Stimulated activated naive CD8-positive, alpha-beta T cell treated with anti-CD3 and anti-CD28 coated beads, Interleukin-15, Interleukin-2, amounts not matched to agents 100 U/mL and 50 U/mL, for 24 hours (primary cell): ENCODE results near the gene RFTN1.
A peak's percentile ranks its signal among the peaks of the same experiment; 100 is the strongest.

Experiments used
- ATAC-seq: fragments of 150-1000 bp; cut with Tn5 transposase; one replicate; pipeline ENCODE4 v1.10.0; 2021
- DNase-seq: peaks from one replicate; pipeline ENCODE4 v3.0.0; 2021

The RFTN1 gene

GRCh38 chr3:16528581-16528993, 15.1 kb upstream of the RFTN1 start:
- ATAC-seq (no peak), DNase-seq (no peak)

GRCh38 chr3:16528106-16528505, 14.6 kb upstream of the RFTN1 start:
- DNase-seq, result no peak
- ATAC-seq, result no peak

DNA sequence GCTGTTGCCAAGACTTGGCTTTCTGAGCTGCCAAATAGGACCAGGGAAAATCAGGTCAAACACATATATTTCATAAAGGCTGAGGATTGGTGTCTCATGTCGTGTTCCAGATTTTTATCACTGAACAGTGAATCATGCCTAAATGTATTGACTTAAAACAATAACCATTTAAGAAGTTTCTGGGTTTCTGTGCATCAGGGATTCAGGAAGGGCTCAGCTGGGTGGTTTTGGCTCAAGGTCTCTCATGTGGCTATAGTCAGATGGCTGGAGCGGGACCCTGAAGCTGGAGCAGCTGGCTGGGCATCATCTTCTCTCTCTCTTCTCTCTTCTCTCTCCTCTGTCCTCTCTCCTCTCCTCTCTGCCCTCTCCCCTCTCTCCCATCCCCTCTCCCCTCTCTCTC, 10.7 kb upstream of the RFTN1 start:
- no peak for ATAC-seq

DNA sequence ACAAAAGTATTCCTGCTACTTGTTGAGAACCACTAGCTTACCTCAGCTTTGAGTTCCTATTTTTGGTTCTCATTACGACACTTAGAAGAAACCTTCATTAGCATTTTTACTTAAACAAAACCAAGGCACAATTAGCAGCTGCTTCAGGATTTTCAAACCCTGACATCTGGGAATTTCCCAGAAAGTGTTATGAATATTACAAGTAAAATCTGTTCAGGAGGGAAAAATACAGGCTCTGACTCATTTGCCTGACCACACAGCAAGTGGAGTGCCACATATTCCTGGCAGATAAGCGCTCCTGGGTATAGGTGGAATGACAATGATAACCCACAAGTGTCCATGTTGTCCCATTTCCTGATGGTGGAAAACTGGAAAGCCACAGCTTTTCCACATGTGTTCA, 10.3 kb upstream of the RFTN1 start:
- DNase-seq (no peak), ATAC-seq (no peak)

More for the DNA sequence above, 10.7 kb upstream of the RFTN1 start:
- no peak for DNase-seq

DNA sequence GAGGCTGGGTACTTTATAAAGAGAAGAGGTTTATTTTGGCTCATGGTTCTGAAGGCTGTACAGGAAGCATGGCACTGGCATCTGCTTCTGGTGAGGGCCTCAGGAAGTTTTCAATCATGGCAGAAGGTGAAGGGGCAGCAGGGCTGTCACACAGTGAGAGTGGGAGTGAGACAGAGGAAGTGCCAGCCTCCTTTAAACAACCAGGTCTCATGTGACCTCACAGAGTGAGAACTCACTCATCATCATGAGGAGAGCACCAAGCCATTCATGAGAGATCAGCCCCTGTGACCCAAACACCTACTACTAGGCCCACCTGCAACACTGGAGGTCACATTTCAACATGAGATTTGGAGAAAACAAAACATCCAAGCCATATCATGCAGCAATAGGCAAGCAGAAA, 9.3 kb upstream of the RFTN1 start:
- no peak for ATAC-seq
- no peak for DNase-seq

DNA sequence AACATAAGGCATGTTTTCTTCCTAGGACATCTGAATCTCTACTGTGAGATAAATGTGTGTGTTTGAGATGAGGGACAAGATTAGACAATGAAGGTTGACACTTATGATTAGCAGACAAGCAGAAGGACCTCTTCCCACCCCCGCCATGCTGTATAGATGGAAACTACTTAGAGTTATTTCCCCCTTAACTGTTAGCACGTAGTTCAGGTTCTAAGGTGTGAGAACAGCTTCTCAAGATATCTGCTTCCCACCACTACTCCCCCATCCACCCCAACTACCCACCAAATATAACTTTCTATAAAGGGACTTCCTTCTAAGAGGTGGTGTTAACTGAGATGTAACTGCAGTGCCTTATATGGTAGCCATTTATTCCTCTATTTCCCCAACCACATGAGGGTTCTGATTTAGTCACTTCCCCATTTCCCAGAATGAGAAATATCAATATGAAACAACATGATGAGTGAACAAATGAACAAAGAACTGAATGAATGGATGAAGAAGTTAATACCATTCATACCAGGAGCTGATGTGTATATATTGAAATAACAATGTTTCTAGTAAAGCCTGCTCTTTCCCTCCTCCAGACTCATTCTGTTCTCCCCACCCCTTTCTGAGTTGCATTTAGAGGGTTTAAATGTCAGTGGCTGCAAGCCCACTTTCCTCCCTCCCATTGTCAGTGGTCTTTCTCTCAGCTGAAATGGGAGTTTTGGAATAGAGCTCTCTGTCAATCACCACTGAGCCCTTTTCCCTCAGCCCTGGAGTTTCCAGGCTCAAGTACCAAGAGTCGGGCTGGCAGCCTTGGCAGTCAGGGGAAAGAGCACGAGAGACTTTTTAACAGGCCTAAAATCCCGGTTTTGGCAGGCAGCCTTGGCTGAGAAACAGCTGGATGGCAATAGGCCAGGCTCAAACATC, 7.7 kb upstream of the RFTN1 start:
- no peak for DNase-seq
- peak; percentile 71 for ATAC-seq

- no peak for ATAC-seq
- DNase-seq, result no peak
Measured at GRCh38 chr3:16520241-16520969, 6.9 kb upstream of the RFTN1 start.

DNA sequence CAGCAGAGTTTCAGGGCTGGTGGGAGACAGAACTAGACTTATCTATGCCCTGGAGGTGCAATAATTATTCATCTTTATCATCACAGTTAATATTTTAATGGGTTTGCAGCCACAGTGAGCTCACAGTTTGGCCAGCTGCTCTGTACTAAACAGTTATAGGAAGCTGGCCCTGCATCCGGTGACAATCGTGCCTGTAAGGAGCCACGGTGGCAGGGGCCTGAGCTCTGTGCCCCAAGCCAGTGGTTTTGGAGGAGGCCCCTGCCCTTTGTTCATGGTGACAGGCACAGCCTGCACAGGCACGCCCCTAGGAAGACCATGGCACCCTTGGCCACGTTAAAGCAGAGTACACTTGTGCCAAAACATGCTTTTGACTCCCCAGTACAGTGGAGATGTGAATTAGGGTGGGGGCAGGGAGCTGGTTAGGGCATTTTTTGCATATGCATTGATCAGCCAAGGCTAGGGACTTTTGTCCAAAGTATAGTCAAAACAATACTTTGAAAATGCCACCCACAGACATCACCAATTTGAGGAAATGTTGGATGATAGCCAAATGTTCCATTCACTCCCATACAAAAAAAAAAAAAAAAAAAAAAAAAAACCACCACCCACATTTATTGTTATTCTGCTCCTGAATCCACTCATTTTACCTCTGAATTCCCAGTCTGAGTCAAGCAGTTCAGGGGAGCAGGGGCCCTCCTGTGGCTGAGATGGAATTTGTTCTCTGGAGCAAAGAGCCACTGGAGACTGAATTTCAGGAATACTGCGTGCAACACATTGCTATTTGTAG, 3.4 kb upstream of the RFTN1 start:
- DNase-seq (peak; percentile 58), ATAC-seq (peak; percentile 30)

- no peak for ATAC-seq
- DNase-seq, result no peak
Measured at GRCh38 chr3:16515885-16516420, 2.5 kb upstream of the RFTN1 start.

DNA sequence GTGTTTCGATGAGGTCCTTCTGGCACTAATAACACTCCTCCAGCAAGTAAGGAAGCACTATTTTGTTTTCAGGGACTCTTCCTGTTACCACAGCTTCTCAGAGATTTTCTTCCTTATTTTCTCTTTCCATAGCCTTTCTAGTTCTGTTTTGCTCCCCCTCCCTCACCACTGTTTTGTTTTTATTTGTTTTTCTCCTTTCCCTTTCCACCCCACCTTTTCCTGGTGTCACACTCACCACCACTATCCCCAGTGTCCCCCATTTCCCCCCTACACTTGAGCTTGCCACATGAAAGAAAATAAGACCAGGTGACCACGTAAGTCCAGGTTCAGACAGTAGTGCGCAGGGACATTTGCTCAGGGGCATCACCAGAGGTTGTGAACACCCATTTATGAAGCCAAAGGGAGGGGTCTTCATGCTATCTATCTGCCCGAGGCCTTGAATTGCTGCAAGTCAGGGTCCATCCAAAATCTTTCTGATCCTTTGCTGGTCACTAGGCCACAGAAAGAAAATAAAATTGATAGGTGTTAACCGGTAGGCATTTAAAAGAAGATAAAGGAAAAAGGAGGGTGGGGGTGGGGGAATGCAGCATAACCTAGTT, 1.4 kb upstream of the RFTN1 start:
- ATAC-seq (no peak), DNase-seq (no peak)

DNA sequence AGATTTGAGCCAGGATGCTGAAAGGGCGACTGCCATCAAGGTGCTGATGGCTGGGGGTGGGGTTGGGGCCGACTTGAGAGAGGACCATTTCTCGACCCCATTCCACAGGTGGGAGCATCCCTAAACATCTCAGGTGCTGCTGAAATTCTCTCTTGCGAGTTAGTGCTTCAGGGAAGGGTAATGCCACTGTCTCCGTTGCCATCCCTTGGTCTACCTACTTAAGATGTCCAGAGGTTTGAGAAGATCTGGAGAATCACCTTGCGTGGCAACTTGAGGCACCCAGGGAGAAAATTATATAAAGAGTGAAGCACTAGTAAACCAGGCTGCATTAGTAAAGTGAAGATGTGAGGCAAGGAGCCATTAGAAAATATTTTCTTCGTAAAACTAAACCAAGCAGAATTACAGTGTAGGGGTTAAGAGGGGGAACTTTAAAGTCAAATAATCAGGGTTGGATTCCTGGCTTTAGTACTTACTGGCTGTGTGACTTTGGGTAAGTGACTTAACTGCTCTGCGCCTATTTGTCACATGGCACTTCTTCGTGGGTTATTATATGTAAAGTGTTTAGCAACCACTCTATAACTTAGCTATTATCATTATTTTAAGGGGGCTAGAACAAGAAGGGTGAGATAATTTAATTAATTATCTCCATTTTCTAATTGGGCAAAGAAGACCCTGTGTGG, 662 bp upstream of the RFTN1 start:
- no peak for DNase-seq
- no peak for ATAC-seq

- ATAC-seq, result peak; percentile 25
- DNase-seq, result peak; percentile 67
Measured at GRCh38 chr3:16512435-16513140, 911 bp downstream of the RFTN1 start.

DNA sequence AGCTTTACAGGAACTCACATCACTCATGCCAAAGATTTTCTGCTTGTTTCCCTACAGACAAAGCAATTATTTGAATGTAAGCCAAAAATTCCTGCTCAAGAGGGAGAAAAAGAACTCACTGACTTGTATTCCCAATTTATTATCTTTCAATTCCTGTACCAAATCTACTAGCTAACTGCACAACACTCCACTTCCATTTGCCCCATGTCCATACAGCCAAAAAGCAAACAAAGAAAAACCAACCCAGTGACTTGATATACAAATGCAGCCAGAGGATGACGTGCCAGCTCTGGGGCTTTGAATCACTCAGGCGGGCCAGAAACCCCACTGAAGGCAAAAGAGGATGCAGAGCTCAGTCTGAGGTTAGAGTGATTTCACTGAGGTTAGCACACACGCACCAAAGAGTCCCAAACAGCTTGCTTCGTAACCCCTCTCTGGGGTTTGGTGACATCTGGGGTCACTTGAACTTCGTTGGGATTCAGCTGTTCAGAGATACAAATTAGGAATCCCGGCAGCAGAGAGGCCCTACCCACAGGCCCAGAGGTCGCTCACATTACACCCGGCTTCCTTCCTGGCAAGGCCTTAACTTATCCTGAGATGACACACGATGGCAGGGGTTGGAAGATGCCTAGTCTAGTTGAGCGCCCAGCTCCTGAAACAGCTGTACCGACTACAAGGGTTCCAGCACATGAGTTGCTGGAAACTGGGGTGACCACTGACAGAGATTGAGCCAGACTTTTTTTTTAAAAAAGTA, 1.6 kb downstream of the RFTN1 start:
- DNase-seq (peak; percentile 79), ATAC-seq (peak; percentile 75)

- DNase-seq (no peak), ATAC-seq (no peak)
Measured at GRCh38 chr3:16510620-16511319, 2.7 kb downstream of the RFTN1 start.

DNA sequence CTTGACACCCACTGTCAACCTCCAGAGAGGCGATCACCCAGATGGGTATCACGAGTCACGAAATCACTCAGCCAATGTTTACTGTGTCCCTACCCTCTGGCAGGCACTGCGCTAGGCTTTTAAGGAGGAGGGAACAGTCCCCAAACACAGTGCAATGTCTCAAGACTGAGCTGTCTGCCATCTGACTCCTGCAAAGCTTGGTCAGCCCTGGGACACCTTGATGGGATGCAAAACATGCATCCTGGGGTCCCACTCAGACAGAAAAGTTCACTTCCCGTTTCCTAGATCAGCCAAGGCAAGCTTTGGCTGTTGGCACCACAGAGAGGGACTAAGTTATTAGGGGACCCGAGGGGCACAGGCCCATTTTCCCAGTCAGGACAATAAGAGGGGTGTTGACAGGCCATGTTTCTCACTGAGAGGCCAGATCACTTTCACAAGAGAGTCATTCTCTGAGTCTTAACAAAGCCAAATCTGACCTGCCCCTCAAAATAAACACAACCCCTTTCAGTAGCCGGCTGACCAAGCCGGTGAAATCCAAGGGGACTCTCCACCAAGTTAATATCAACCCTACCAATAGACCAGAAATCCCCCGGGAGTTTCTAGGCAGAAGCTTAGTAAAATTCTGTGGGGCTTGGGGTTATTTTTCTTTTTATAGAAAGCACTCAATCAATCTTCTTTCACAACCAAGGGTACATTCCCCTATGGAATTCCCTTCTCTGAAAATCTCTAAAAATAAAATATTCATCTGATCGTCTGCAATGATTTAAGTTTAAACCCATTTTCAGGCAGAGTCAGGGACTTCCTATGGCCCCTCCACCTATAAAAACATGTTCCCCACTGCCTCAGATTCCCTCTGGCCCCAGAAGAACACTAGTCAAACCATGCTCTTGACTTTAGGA, 3.5 kb downstream of the RFTN1 start:
- DNase-seq (peak; percentile 41), ATAC-seq (peak; percentile 44)

- no peak for ATAC-seq
- no peak for DNase-seq
Measured at GRCh38 chr3:16508591-16508995, 4.9 kb downstream of the RFTN1 start.

- ATAC-seq (no peak), DNase-seq (no peak)
Measured at GRCh38 chr3:16508243-16508578, 5.3 kb downstream of the RFTN1 start.

GRCh38 chr3:16507578-16508242, 5.8 kb downstream of the RFTN1 start:
- no peak for ATAC-seq

More at GRCh38 chr3:16507578-16508242, 5.8 kb downstream of the RFTN1 start:
- no peak for DNase-seq
